ENCODE data around the gene MAVS. TPM values are rescaled to one million over a fixed set of nuclear protein-coding genes. Genes with fewer than 3 reads are reported as not detected.

The MAVS gene
- total and polyA plus RNA-seq, 9 of the 15 experiments (the other 6 are each of a cell fraction or from before 2014, with no cell fraction given), result 1.6 to 22.0 (median 11.3) TPM

- TF ChIP-seq DMBX1 (CRISPR knock-in tag; IDR thresholded peaks at IDR 0.05; ENCODE audit: borderline replicate concordance), result 0 out of 2 replicates have a peak, but pooled peaks have one; percentile 8
- TF ChIP-seq HMGN3 (IDR thresholded peaks at IDR 0.05; ENCODE audit: borderline replicate concordance, extremely low read depth, insufficient read length, low read depth, low read length), result peak; percentile 81
- peak; percentile 94; the same call in 1 of the 2 replicates for TF ChIP-seq ZNF282 (CRISPR knock-in tag; IDR thresholded peaks at IDR 0.05)
- no peak for TF ChIP-seq PURB (CRISPR knock-in tag; IDR thresholded peaks at IDR 0.05; ENCODE audit: low read depth)
- no peak for TF ChIP-seq NKRF (IDR thresholded peaks at IDR 0.05; ENCODE audit: borderline replicate concordance)
- no peak for TF ChIP-seq ZFP30 (CRISPR knock-in tag; IDR thresholded peaks at IDR 0.05; ENCODE audit: borderline replicate concordance)
- TF ChIP-seq POLR2A (conservative IDR thresholded peaks at IDR 0.05), result peak; percentile 78
- TF ChIP-seq NRF1 (conservative IDR thresholded peaks at IDR 0.05 in 1 of 2, IDR thresholded peaks at IDR 0.05 in 1 of 2), result peak; percentile 95 to 96
- peak in 1 of 2 experiments; percentile 63; a peak in 1 of 4 replicates for TF ChIP-seq CSDE1 (IDR thresholded peaks at IDR 0.05)
- TF ChIP-seq ZNF347 (CRISPR knock-in tag; IDR thresholded peaks at IDR 0.05; ENCODE audit: low read depth), result no peak
- TF ChIP-seq E4F1 (CRISPR knock-in tag; IDR thresholded peaks at IDR 0.05; ENCODE audit: borderline replicate concordance), result no peak
- TF ChIP-seq SNIP1 (IDR thresholded peaks at IDR 0.05; ENCODE audit: low read depth), result no peak
- TF ChIP-seq ETV6 (IDR thresholded peaks at IDR 0.05; ENCODE audit: borderline replicate concordance in 1 of 2, low read depth in 2 of 2, low read length in 1 of 2), result no peak
- TF ChIP-seq ETV6 (CRISPR knock-in tag; IDR thresholded peaks at IDR 0.05; ENCODE audit: borderline replicate concordance), result peak; percentile 79; the same call in 1 of the 2 replicates
- TF ChIP-seq ZNF740 (CRISPR knock-in tag; IDR thresholded peaks at IDR 0.05), result no peak
- no peak for TF ChIP-seq ZNF740 (tag; IDR thresholded peaks at IDR 0.05)
- TF ChIP-seq KAT2B (IDR thresholded peaks at IDR 0.05; ENCODE audit: low read depth, low read length), result peak; percentile 87
- TF ChIP-seq SFPQ (IDR thresholded peaks at IDR 0.05; ENCODE audit: low read depth, low read length), result no peak
- TF ChIP-seq ZNF830 (CRISPR knock-in tag; IDR thresholded peaks at IDR 0.05), result no peak
- TF ChIP-seq SMARCE1 (IDR thresholded peaks at IDR 0.05), result no peak
These were observed 26.4 kb upstream of the MAVS start, which contains the start of gene AP5S1 (continued) for GRCh38 chr20:3820048-3820900.
